Central memory CD4-positive, alpha-beta T cell (primary cell): ENCODE measurements around the gene HCFC1R1.

Source experiments
- DNase-seq: peaks from one replicate; pipeline ENCODE4 v3.0.0; 2022

The HCFC1R1 gene

GRCh38 chr16:2991566-2992261 is 32.0 kb downstream of the HCFC1R1 start:
- DNase-seq: no peak

- no peak for DNase-seq
Observed at GRCh38 chr16:2990891-2991290, 32.9 kb downstream of the HCFC1R1 start.

- DNase-seq: no peak
Observed at GRCh38 chr16:2988590-2989099, 35.1 kb downstream of the HCFC1R1 start.

GRCh38 chr16:2987833-2988232 is 35.9 kb downstream of the HCFC1R1 start:
- DNase-seq: no peak

- no peak for DNase-seq
Observed at GRCh38 chr16:2987286-2987685, 36.5 kb downstream of the HCFC1R1 start.

- no peak for DNase-seq
Observed at GRCh38 chr16:2986623-2987188, 37.0 kb downstream of the HCFC1R1 start.

GRCh38 chr16:2985893-2986355 is 37.8 kb downstream of the HCFC1R1 start:
- DNase-seq: no peak

GRCh38 chr16:2985462-2985861 is 38.3 kb downstream of the HCFC1R1 start:
- DNase-seq: no peak

GRCh38 chr16:2983706-2984136 is 40.0 kb downstream of the HCFC1R1 start:
- no peak for DNase-seq

- no peak for DNase-seq
Observed at GRCh38 chr16:2982402-2982801, 41.3 kb downstream of the HCFC1R1 start.

GRCh38 chr16:2981899-2982250 is 41.9 kb downstream of the HCFC1R1 start:
- DNase-seq: no peak

GRCh38 chr16:2981177-2981898 is 42.4 kb downstream of the HCFC1R1 start:
- DNase-seq: no peak

- peak; percentile 93 for DNase-seq
Observed at GRCh38 chr16:2980227-2981176, 43.2 kb downstream of the HCFC1R1 start, which contains the start of gene PKMYT1. TSS of gene PKMYT1 (minus strand) at chr16:2980446. CDS start at chr16:2979657, 789 bp downstream.

- DNase-seq: no peak
Observed at GRCh38 chr16:2979669-2980226, 44.0 kb downstream of the HCFC1R1 start.

- DNase-seq: no peak
Observed at GRCh38 chr16:2977440-2977839, 46.3 kb downstream of the HCFC1R1 start.

- DNase-seq: no peak
Observed at GRCh38 chr16:2976673-2977072, 47.1 kb downstream of the HCFC1R1 start.

- DNase-seq: no peak
Observed at GRCh38 chr16:2976201-2976600, 47.5 kb downstream of the HCFC1R1 start.

- no peak for DNase-seq
Observed at GRCh38 chr16:2975161-2975795, 48.5 kb downstream of the HCFC1R1 start.

- DNase-seq: no peak
Observed at GRCh38 chr16:2974319-2975056, 49.3 kb downstream of the HCFC1R1 start.

GRCh38 chr16:2973605-2974318 is 50.0 kb downstream of the HCFC1R1 start:
- DNase-seq: no peak
